HTERT RPE-1 (cell line): ENCODE results near the gene NAT8.
"Not testable (repeated sequence)": the region's sequence is repeated elsewhere in the genome, so short reads cannot be mapped to it uniquely, and the experiment has no call there.

Experiments
- in situ Hi-C: fragments of 300-500 bp; cut with MboI; formaldehyde crosslinking; loops from 4 replicates; pipeline ENCODE4 v1.14.3; 2020; ENCODE audit warnings: low sequenced_read_pairs

Gene NAT8

GRCh38 chr2:73642338-73643018 is at the start of gene NAT8:
NAT8 (minus strand) TSS chr2:73642422; CDS start chr2:73641628, 794 bp downstream.
- in situ Hi-C loops, result no loop called here

- in situ Hi-C loops, result not testable (repeated sequence)
Measured at GRCh38 chr2:73690372-73691088, 48.3 kb upstream of the NAT8 start.

GRCh38 chr2:73688494-73688893 is 46.3 kb upstream of the NAT8 start:
- in situ Hi-C loops, result not testable (repeated sequence)

- in situ Hi-C loops, result no loop called here
Measured at GRCh38 chr2:73685764-73686438, 43.7 kb upstream of the NAT8 start.

GRCh38 chr2:73684905-73685304 is 42.7 kb upstream of the NAT8 start:
- in situ Hi-C loops, result not testable (repeated sequence)

GRCh38 chr2:73684325-73684724 is 42.1 kb upstream of the NAT8 start:
- in situ Hi-C loops, result not testable (repeated sequence)

GRCh38 chr2:73679951-73680571 is 37.8 kb upstream of the NAT8 start:
- in situ Hi-C loops, result not testable (repeated sequence)

GRCh38 chr2:73679237-73679636 is 37.0 kb upstream of the NAT8 start:
- in situ Hi-C loops, result not testable (repeated sequence)

- in situ Hi-C loops, result not testable (repeated sequence)
Measured at GRCh38 chr2:73678008-73678407, 35.8 kb upstream of the NAT8 start.

GRCh38 chr2:73676211-73676610 is 34.0 kb upstream of the NAT8 start:
- in situ Hi-C loops, result not testable (repeated sequence)

- in situ Hi-C loops, result not testable (repeated sequence)
Measured at GRCh38 chr2:73674696-73675157, 32.5 kb upstream of the NAT8 start.

GRCh38 chr2:73669976-73670375 is 27.8 kb upstream of the NAT8 start:
- in situ Hi-C loops, result not testable (repeated sequence)

GRCh38 chr2:73667239-73667638 is 25.0 kb upstream of the NAT8 start:
- in situ Hi-C loops, result not testable (repeated sequence)

- in situ Hi-C loops, result no loop called here
Measured at GRCh38 chr2:73654175-73654574, 12.0 kb upstream of the NAT8 start.

GRCh38 chr2:73652348-73652747 is 10.1 kb upstream of the NAT8 start:
- in situ Hi-C loops, result no loop called here

- in situ Hi-C loops, result no loop called here
Measured at GRCh38 chr2:73651591-73652230, 9.5 kb upstream of the NAT8 start.

GRCh38 chr2:73647690-73648089 is 5.5 kb upstream of the NAT8 start:
- in situ Hi-C loops, result not testable (repeated sequence)

GRCh38 chr2:73641767-73642062 is 507 bp downstream of the NAT8 start:
- in situ Hi-C loops, result no loop called here

- in situ Hi-C loops, result no loop called here
Measured at GRCh38 chr2:73640946-73641766, 1.1 kb downstream of the NAT8 start.

- in situ Hi-C loops, result no loop called here
Measured at GRCh38 chr2:73640511-73640911, 1.7 kb downstream of the NAT8 start.
